T-helper 9 cell (primary cell): ENCODE data around the gene MSL2.
"Not testable (repeated sequence)": the region's sequence is repeated elsewhere in the genome, so short reads cannot be mapped to it uniquely, and the experiment has no call there.

Experiments used
- DNase-seq: peaks from one replicate; pipeline ENCODE4 v3.0.0-alpha.2; 2020
- total RNA-seq, 2 donors: gene quantifications; one replicate each; lab custom pipeline; 2026; lab: John Stamatoyannopoulos, UW

The MSL2 gene, protein sequence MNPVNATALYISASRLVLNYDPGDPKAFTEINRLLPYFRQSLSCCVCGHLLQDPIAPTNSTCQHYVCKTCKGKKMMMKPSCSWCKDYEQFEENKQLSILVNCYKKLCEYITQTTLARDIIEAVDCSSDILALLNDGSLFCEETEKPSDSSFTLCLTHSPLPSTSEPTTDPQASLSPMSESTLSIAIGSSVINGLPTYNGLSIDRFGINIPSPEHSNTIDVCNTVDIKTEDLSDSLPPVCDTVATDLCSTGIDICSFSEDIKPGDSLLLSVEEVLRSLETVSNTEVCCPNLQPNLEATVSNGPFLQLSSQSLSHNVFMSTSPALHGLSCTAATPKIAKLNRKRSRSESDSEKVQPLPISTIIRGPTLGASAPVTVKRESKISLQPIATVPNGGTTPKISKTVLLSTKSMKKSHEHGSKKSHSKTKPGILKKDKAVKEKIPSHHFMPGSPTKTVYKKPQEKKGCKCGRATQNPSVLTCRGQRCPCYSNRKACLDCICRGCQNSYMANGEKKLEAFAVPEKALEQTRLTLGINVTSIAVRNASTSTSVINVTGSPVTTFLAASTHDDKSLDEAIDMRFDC
- total RNA-seq, result 163 to 359 reads per million in 2 donors

DNA sequence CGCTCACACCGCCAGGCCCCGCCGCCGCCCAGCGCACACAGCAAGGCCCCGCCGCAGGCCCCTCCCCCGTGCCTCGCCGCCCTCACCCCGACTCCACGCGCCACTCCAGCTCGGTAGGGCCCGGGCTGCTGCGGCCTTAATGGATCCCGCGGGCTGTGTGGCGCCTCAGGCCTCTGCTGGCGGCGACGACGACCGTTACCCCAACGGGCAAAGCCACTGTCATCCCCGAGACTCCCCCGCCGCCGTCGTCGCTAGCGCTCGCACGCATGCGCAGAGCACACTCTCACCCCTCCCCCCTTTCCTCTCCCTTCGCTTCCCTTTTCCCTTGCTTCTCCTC, at the start of gene MSL2:
MSL2 (minus strand) TSS at position 272 of the 337 bp plus-strand sequence. CDS start 1,222 bp downstream, outside the sequence.
- DNase-seq, result no peak

DNA sequence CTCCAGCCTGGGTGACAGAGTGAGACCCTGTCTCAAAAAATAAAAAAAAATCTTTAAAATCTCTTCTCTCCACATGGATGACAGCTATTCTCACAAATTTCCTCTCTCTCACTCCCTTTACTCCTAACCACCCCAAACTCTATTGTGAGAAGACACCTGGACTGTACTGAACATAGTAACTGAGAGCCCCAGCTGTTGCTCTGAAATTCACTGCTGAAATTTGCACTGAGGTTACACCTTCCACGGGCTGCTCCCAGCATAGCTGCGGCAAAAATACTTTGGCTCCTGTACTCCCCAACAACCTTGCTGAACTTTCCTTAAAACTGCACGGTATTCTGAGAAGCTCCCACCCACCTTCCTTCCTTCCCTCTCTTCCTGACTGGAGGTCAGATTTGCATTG, 49.6 kb upstream of the MSL2 start:
- DNase-seq, result no peak

DNA sequence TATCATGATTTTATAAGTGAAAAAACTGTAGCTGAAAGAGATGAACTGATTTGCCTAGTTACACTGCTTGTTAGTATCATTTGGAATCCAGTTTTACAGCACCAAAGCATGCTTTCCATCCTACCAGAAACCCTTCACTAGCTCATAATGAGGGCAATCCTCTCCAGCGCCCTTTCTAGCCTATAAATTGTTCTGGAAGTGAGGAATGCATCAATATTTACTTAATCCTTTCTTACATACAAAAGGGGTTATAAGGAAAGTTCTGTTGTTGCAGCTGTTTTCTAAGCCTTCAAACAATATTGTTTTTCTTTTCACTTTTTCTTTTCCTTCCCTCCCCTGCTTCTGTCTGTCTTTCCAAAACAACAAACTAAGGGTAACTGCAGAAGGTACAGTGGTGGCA, 43.0 kb upstream of the MSL2 start:
- DNase-seq, result no peak

DNA sequence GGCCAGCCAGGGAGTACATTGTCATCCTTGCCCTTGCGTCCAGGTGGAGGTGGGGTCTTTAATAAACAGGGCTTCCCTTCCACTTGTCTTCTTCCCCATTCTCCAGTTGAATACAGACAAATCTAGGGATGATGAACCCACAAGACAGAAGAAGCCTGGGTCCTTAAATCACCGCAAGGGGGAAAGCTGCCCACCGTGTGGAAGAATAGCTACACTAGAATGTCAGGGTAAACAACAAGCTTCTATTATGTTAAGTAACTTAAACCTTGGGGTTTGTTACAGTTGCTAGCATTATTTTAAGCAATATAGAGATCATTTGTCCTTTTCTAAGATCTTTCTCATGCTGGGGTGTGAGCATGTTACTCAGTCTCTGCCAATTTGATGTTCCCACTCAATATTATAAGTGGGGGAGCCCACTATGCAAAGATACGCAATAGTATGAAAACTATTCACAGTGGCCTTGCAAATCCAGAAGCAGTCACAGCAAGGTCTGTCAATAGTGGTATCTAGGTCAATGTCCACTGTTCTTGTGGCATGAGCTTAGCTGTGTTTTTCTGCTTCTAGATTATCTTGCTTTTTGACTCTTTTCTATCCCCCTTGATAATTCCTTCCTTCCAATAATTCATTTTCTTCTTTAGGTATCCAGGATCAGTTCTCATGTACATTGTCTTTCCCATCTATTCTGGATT, 42.0 kb upstream of the MSL2 start:
- no peak for DNase-seq

DNA sequence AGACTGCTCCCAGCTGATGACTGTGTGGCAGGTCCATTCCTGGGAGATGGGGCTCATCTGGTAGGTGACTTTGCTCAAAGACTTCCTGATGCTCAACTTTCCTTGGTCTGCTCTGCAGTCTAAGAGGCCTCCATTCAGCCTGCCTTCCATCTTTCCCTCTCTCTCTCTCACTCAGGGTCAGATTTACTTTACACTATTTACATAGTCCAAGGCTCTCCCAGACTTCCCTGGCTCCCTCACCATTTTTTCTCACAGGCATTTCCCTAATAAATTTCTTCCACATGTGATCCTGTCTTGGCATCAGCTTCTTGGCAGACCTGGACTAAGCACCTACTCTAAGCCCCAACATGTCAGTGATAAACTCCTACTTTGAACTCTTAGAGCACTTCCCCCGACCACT, 41.0 kb upstream of the MSL2 start:
- no peak for DNase-seq

DNA sequence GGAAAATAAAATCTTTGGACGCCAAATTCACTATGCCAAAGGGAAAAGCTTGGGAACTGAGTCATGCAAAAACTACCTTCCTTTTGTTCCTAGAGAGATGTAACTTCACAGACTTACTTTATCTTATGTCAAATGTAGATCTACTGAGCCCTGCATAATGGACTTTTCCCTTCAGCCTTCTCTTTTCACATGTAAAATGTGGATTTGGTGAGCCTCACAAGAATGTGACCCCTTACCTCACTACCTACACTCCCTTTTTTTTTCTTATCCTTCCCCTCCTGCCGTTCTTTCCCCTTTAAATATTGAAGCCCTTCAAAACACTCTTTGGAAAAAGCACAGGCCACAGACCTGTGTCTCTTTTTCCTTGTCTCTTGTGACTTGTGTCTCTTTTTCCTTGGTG, 40.0 kb upstream of the MSL2 start:
- no peak for DNase-seq

DNA sequence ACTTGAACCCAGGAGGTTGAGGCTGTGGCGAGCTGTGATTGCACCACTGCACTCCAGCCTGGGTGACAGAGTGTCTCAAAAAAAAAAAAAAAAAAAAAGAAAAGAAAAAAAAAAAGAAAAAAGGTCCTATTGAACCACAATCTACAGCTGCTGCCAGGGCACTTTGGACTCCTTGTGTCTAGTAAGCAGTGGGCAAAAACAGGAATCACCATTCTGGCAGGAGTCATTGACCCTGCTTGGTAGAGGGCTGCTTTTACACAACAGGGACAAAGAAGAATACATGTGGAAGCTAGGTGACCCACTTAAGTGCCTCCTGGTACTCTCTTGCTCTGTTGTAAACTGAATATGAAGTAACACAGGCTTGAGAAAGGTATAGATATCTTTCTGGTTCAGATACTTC, 39.4 kb upstream of the MSL2 start:
- DNase-seq, result no peak

DNA sequence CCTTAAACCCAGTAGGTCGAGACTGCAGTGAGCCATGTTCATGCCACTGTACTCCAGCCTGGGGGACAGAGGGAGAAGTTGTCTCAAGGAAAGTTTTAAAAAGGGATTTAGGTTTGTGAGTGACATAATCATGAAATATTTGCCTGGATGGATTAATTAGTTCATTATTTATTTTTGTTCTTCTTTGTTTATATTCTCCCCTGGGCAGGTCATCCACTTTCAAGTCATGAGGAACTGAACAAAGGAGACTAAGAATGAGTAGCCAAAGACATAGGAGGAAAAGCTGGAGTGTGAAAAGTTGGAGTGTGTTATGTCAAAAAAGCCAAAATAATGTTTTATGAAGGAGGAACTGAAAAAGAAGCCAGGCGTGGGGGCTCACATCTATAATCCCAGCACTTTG, 36.3 kb upstream of the MSL2 start:
- no peak for DNase-seq

DNA sequence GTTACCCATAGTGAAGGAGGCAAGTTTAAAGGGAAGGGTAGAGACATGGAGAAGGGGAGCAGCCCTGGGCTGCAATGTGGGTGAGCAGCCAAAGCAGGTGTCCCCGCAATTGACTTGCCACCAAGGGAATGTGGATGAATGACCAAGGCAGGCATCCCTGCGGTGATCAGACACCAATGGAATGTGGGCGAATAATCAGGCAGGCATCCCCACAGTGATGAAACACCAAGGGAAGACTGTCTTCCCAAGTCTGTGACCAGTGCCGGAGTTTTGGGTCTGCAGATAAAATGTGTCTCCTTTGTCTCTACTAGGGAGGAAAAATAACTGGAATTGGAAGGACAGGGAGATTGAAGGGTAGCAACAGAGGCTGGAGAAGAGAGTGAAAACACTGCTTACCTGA, 26.6 kb upstream of the MSL2 start:
- DNase-seq, result not testable (repeated sequence)

DNA sequence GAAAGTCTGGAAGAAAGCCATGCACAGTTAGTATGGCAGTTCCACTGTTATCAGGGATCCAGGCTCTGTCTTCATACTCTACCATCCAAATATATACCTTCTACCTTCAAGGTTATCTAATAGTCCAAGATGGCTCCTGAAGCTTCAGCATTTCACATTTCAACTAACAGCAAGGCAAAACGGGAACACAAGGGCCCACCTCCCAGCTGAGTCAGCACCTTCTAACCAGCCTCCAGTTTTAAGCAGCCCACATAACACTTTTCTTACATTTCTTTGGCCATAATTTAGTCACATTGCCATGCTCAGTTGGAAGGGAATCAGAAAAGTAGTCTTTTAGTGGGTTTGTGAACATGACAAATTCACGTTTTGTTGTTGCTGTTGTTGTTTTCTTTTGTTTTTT, 15.4 kb upstream of the MSL2 start:
- DNase-seq, result no peak

DNA sequence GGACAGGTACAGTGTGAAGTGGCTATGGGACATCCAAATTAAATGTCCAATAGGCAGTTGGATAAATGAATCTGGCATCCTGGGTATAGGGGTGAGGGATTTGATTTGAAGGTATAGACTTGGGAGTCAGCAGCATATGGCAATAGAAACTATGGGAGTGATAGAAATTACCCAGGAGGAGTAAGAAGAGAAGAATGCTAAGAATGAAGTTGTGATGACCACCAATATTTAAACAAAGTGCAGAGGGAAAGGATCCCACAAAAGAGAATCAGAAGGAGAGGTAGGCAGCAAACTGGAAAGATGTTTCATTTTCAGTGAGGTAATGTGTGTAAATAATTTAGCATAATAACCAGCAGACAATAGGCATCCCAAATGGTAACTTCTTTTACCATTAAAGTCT, 13.8 kb upstream of the MSL2 start:
- no peak for DNase-seq

DNA sequence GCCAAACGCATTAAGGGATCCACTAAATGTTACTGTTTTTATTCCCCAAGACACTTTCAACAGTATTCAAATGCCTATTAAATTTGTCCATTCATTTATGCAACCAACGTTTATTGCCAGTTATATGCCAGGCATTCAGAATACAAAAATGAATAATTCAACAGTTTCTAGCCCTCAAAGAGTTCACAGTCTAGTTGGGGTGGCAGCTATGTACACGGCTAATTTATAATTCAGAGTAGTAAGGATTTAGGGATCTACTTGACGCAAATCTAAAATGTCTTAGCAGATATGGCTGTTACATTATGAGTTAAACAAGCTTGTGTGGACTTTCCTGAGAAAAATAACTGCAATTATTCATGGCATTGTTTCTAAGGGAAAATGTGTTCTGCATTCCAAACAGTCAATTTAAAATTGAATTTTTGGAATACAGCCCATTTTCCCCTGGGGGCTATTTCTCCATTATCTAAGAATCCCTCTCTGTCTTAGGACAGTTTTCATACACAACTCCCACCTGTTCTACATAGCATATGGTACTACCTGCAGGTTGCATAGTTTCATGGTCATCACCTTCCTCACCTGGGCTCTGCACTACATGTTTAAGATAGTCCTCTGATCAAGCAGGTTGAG, 11.5 kb upstream of the MSL2 start:
- DNase-seq, result no peak

DNA sequence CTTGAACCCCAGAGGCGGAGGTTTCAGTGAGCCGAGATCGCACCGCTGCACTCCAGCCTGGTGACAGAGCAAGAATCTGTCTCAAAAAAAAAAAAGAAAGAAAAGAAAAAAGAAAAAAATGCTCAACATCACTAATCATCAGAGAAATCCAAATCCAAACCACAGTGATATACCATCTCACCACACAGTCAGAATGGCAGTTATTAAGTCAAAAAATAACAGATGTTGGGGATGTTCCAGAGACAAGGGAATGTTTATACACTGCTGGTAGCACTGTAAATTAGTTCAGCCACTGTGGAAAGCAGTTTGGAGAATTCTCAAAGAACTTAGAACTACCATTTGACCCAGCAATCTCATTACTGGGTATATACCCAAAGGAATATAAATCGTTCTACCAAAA, 3.1 kb upstream of the MSL2 start:
- DNase-seq, result not testable (repeated sequence)

DNA sequence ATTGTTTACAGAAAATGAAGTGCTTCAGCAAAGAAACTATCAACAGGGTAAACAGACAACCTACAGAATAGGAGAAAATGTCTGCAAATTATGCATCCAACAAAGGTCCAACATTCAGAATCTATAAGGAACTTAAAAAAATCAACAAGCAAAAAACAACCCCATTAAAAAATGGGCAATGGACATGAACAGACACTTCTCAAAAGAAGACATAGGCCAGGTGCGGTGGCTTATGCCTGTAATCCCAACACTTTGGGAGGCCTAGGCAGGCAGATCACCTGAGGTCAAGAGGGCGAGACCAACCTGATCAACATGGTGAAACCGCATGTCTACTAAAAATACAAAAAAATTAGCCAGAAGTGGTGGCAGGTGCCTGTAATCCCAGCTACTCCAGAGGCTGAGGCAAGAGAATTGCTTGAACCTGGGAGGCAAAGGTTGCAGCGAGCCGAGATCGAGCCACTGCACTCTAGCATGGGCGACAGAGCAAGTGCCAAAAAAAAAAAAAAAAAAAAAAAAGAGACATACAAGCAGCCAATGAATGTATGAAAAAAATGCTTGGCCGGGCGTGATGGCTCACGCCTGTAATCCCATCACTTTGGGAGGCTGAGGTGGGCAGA, 2.4 kb upstream of the MSL2 start:
- DNase-seq, result not testable (repeated sequence)

DNA sequence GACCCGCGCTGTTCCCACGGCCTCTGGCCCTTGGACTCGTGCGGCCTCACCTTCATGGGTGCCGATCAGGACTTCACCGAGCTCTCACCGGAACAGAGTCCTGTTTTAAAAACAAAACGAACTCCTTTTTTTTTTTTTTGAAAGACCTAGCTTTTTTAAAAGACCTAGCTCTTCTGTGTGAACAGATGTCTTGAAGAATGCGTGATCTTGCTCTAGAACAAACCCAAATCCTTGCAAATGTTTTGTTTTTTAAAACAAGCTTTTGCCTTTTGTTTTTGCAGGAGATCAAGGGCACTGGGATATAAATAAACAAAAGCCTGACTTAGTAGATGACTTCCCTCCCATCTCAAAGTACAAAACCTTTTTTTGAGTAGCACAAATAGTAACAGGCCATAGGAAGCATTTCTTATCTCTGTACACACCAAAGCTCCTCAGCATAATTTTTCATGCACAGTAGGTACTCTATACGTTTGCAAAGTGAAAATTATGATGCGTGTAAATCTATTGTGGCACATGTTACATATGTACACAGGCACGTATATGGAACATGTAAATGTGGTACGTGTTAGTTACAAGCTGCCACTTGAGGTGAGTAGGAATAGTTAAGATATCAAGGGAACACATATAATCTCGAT, 1.1 kb upstream of the MSL2 start:
- DNase-seq, result no peak

DNA sequence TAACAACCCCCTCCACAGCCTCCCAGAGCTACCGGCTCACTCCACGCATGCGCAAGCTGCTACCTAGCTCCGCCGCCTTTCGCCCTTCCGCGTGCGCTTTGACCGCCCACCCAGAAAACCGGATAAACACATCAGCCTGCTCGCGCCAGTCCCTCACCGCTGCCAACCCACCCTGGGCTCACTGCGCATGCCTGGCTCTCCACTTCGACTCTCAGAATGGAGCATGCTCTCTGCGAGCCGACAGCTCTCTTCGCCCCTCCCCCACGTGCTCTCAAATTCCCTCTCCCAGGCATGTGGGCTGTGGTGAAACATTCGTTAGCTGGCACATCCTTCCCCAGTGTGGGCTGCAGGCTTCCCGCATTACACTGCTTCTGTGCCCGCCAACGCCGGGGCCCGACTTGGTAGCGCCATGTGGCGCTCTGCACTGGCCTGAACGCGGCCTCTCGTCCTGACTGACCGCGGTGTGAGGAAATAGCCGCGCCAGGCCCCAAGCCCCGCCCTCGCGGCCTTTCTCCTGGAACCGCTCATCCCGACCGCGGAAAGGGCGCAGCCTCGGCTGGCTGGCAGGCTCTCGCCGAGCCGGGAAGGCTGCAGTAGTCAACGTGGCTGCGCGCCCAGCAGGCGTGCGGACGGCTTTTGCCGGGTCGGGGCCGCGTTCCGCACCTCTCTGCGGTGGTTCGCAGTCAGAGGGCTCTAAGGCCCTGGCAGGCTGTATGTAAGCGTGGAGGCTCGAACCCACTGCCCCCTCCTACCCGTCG, 445 bp upstream of the MSL2 start:
- DNase-seq, result peak; percentile 97

DNA sequence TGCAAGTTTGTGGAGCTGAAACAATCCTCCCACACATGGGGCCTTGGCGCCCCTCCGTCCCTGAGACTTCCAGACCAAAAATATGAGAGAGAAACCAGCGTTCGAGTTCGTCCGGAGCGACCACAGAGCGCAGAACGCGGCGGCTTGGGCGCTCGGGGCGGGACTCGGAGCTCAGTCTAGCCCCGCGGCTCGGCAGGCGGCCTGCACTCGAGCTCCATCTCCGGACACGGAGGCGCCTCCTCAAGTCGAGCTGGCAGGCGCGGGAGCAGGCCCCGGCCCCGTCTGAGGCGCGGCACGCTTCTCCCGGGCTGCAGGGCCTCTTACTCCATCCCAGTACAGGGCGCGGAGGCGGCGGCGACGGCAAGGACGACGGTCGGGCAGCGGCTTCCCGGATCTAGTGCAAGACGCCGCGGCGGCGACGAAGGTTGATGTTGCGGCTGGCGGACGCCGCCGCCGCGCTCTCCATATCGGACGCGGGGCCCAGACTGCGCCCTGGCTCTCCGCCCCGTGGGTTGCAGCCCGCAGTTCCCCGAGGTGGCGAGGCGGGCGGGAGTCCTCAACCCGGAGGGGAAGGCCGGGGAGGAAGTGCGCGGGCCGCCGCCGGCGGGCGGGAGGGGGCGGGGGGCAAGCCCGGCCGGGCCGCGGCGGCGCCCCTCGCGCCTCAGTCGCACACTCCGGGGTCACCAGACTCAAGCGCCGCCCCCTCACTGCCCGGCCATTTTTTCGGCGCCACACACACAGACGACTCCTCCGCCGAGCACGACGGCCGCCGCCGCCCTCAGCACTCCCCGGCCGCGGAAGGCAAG, 674 bp downstream of the MSL2 start:
- peak; percentile 76 for DNase-seq

DNA sequence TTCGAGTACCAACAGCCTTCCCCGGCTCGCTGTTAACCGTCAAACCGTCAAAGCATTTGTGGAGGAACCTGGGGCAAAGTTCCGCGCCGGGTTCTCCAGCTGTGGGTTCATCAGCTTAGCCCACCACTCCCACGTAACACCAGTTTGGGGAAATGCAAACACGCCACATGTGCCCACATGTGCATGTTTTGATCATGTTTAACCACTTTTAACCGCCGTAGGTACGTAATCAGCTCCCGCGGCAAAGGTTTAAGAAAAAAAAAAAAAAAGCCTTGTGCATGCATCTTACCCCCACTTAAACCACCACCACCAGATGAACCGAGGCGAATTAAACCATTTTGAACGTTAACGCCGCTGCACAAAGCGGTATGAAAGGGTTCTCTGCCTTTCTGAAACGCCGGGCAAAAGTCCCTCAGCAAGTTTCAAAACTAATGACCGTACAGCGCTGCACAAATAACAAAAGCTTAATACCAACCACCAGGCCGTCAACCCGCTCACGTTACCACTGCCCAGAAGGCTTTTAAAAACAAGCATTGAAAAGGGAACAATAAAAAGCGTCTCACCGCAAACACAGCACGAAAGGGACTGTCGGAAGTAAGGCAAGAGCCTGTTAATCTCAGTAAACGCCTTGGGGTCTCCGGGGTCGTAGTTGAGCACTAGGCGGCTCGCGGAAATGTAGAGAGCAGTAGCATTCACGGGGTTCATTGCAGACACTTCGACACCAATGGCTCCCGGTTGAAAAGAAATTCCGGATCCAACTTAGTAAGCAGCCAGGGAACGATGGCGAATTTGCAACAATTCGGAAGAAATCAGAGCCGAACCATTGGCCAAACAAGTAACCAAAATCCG, 1.5 kb downstream of the MSL2 start:
- peak; percentile 67 for DNase-seq

DNA sequence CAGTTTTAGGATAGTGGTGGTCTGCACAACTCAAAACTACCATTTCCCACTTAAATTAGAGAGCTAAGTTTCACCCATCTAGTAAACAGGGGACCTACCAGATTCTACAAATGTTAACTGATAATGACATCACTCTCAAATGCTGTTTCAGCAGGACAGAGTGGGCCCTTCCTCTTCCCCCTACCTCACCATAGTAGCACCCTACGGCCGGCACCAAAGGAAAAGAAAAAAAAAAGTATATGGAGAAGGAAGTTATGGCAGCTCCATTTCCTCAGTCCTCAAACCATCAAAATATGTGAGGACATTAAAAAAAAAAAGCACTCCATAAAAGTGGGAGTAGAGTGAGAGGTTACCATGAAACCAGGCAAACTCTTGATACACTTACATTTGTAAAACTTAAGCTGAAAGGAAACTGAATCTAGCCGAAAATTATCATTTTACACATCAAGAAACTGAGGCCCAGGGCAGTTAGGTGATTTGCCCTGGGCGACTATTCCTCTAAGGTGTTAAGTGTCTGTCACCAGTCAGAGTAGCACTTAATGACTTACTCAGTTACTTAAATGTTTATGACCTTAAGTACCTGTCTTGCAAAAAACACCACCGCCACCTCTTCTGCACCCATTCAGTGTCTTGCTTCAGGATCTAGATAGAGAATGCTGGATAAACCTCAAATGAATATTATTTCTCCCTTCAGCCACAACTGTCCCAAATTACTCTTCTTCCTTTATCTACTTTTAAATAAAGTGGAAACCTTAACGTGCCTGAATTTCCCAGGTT, 2.7 kb downstream of the MSL2 start:
- no peak for DNase-seq
